NB4 (cell line): Measurements from ENCODE around the gene OR8J3.

Experiments used
- MYC ChIP-seq: IDR thresholded peaks from 2 replicates; pipeline ENCODE4 v1.6.1; 2011; ENCODE audit warnings: low read depth, low read length
- POLR2A ChIP-seq: IDR thresholded peaks from 2 replicates; pipeline ENCODE4 v1.6.1; 2011; ENCODE audit warnings: mild to moderate bottlenecking; ENCODE audit not compliant: insufficient read length; ENCODE audit errors: extremely low read depth
- TF ChIP-seq, protein P1 (sequence below): IDR thresholded peaks from one replicate; pipeline ENCODE4 v1.5.1; 2012; ENCODE audit warnings: low read depth, low read length
- TF ChIP-seq, protein P2 (sequence below): IDR thresholded peaks from 2 replicates; pipeline ENCODE4 v1.6.1; 2011; ENCODE audit warnings: low read depth, low read length

DNA sequence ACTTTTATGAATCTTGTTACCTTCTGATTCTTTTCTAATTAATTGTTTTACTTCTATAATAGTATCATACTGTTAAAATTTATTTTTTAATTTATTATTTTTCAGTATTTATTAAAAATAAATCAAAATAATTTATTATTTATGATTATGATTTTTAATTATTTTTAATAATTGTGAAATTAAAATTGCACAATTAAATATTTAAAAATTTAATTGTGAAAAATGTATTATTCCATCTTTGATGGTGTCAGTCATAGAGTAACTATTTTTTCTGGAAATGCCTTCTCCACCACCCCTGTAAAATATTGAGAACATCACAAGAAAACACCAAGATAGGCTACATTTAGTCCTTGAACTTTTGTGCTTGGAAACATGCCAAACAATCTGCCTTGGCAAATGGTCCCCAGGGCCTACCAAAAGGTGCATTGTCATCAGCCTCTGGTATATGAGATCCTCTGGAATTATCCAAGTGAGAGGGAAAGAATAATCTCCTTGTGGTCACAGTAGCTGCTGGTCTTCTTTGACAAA, 36.7 kb downstream of the OR8J3 start, which contains the start of gene OR8H2:
- TF ChIP-seq, protein P1, sequence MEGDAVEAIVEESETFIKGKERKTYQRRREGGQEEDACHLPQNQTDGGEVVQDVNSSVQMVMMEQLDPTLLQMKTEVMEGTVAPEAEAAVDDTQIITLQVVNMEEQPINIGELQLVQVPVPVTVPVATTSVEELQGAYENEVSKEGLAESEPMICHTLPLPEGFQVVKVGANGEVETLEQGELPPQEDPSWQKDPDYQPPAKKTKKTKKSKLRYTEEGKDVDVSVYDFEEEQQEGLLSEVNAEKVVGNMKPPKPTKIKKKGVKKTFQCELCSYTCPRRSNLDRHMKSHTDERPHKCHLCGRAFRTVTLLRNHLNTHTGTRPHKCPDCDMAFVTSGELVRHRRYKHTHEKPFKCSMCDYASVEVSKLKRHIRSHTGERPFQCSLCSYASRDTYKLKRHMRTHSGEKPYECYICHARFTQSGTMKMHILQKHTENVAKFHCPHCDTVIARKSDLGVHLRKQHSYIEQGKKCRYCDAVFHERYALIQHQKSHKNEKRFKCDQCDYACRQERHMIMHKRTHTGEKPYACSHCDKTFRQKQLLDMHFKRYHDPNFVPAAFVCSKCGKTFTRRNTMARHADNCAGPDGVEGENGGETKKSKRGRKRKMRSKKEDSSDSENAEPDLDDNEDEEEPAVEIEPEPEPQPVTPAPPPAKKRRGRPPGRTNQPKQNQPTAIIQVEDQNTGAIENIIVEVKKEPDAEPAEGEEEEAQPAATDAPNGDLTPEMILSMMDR: no peak
- TF ChIP-seq POLR2A (no peak), MYC (no peak)
- TF ChIP-seq, protein P2, sequence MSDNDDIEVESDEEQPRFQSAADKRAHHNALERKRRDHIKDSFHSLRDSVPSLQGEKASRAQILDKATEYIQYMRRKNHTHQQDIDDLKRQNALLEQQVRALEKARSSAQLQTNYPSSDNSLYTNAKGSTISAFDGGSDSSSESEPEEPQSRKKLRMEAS: no peak
